UCSD-AML1 (cell line): ENCODE results near the gene RHEBL1.

Source experiments
- DNase-seq: peaks from one replicate; lab custom pipeline; 2025; ENCODE audit not compliant: unreplicated experiment; lab: John Stamatoyannopoulos, UW

RHEBL1 gene

GRCh38 chr12:49038291-49038955 is 31.4 kb downstream of the RHEBL1 start:
- no peak for DNase-seq

GRCh38 chr12:49037947-49038237 is 31.9 kb downstream of the RHEBL1 start:
- DNase-seq = no peak

- no peak for DNase-seq
Measured at GRCh38 chr12:49037111-49037946, 32.5 kb downstream of the RHEBL1 start.

GRCh38 chr12:49036029-49036428 is 33.8 kb downstream of the RHEBL1 start:
- no peak for DNase-seq

- DNase-seq = no peak
Measured at GRCh38 chr12:49034286-49034622, 35.5 kb downstream of the RHEBL1 start.

GRCh38 chr12:49033611-49034285 is 36.0 kb downstream of the RHEBL1 start:
- no peak for DNase-seq

GRCh38 chr12:49032679-49033447 is 36.9 kb downstream of the RHEBL1 start:
- DNase-seq = no peak

GRCh38 chr12:49032276-49032675 is 37.5 kb downstream of the RHEBL1 start:
- DNase-seq = no peak

GRCh38 chr12:49031573-49032161 is 38.1 kb downstream of the RHEBL1 start:
- no peak for DNase-seq

GRCh38 chr12:49030714-49031572 is 38.8 kb downstream of the RHEBL1 start:
- no peak for DNase-seq

GRCh38 chr12:49030119-49030518 is 39.7 kb downstream of the RHEBL1 start:
- no peak for DNase-seq

- no peak for DNase-seq
Measured at GRCh38 chr12:49028666-49029275, 41.0 kb downstream of the RHEBL1 start.

GRCh38 chr12:49027846-49028555 is 41.8 kb downstream of the RHEBL1 start:
- DNase-seq = no peak

GRCh38 chr12:49026678-49027480 is 42.9 kb downstream of the RHEBL1 start:
- no peak for DNase-seq

GRCh38 chr12:49026101-49026500 is 43.7 kb downstream of the RHEBL1 start:
- DNase-seq = no peak

- DNase-seq = no peak
Measured at GRCh38 chr12:49025463-49025862, 44.3 kb downstream of the RHEBL1 start.

- no peak for DNase-seq
Measured at GRCh38 chr12:49024543-49024942, 45.2 kb downstream of the RHEBL1 start.

GRCh38 chr12:49023812-49024211 is 46.0 kb downstream of the RHEBL1 start:
- DNase-seq = no peak
